Hepatocyte (in vitro differentiated cells): ENCODE measurements around the gene SYDE1. TPM values are rescaled to one million over a fixed set of nuclear protein-coding genes. Genes with fewer than 3 reads are reported as not detected.

Source experiments
- DNase-seq: peaks from one replicate; pipeline ENCODE4 v3.0.0-alpha.2; 2016; ENCODE audit warnings: low spot score
- H2AFZ ChIP-seq: fragments of 200-600 bp; sonication (generic); 2 replicates; pipeline ENCODE4 v1.6.0; 2016; ENCODE audit warnings: antibody characterized with exemption, mild to moderate bottlenecking
- H3K27ac ChIP-seq: fragments of 200-600 bp; sonication (generic); 2 replicates; pipeline ENCODE4 v1.5.1; 2016; ENCODE audit warnings: mild to moderate bottlenecking
- H3K27me3 ChIP-seq: fragments of 200-600 bp; sonication (generic); 2 replicates; pipeline ENCODE4 v1.6.1; 2016
- H3K36me3 ChIP-seq: fragments of 200-600 bp; sonication (generic); replicated peaks from 2 replicates; pipeline ENCODE4 v1.5.1; 2016; ENCODE audit warnings: low read depth; ENCODE audit not compliant: insufficient read depth
- H3K4me1 ChIP-seq: fragments of 200-600 bp; sonication (generic); 2 replicates; pipeline ENCODE4 v1.5.1; 2016; ENCODE audit warnings: mild to moderate bottlenecking, moderate library complexity; ENCODE audit not compliant: insufficient read depth
- H3K4me2 ChIP-seq: fragments of 200-600 bp; sonication (generic); 2 replicates; pipeline ENCODE4 v1.6.0; 2016
- H3K4me3 ChIP-seq: fragments of 200-600 bp; sonication (generic); 2 replicates; pipeline ENCODE4 v1.5.1; 2016; ENCODE audit warnings: mild to moderate bottlenecking
- H3K79me2 ChIP-seq: fragments of 200-600 bp; sonication (generic); 2 replicates; pipeline ENCODE4 v1.6.0; 2017; ENCODE audit warnings: mild to moderate bottlenecking
- H3K9me2 ChIP-seq: fragments of 200-600 bp; sonication (generic); replicated peaks from 2 replicates; pipeline ENCODE4 v1.6.0; 2017; ENCODE audit warnings: mild to moderate bottlenecking; ENCODE audit not compliant: insufficient read depth
- H3K9me3 ChIP-seq: fragments of 200-600 bp; sonication (generic); 2 replicates; pipeline ENCODE4 v1.5.1; 2016; ENCODE audit warnings: low read depth, mild to moderate bottlenecking
- H4K20me1 ChIP-seq: fragments of 200-600 bp; sonication (generic); 2 replicates; pipeline ENCODE4 v1.6.0; 2016; ENCODE audit warnings: mild to moderate bottlenecking; ENCODE audit not compliant: insufficient read depth, poor library complexity, severe bottlenecking
- CTCF ChIP-seq: fragments of 200-600 bp; sonication (generic); IDR thresholded peaks from 2 replicates; pipeline ENCODE4 v1.5.1; 2016; ENCODE audit warnings: antibody characterized with exemption, mild to moderate bottlenecking; ENCODE audit not compliant: poor library complexity
- EZH2 ChIP-seq: fragments of 200-600 bp; sonication (generic); IDR thresholded peaks from 2 replicates; pipeline ENCODE4 v1.6.1; 2016; ENCODE audit warnings: antibody characterized with exemption, mild to moderate bottlenecking, borderline replicate concordance
- EZH2phosphoT487 ChIP-seq: fragments of 200-600 bp; sonication (generic); IDR thresholded peaks from one replicate; pipeline ENCODE4 v1.6.1; 2018; ENCODE audit warnings: antibody characterized with exemption, mild to moderate bottlenecking, low read depth, moderate library complexity; ENCODE audit not compliant: unreplicated experiment, severe bottlenecking
- WGBS: methylation state at CpG from one replicate; pipeline ENCODE4 v1.1.6; 2016; ENCODE audit warnings: low lambda C conversion rate; ENCODE audit errors: missing lambda C conversion rate; 5-methylcytosine and 5-hydroxymethylcytosine counted together
- polyA plus RNA-seq: library from polyadenylated mRNA; unstranded; fragments of >200 nt; fragmentation: Nextera tagmentation; extraction: Ambion mirVana; gene quantifications from 2 replicates; pipeline ENCODE4 v1.2.1, GENCODE V29; 2016
- total RNA-seq: library from RNA; depleted of rRNA; stranded (reverse); fragments of >200 nt; gene quantifications from 2 replicates; pipeline ENCODE4 v1.2.3, GENCODE V29; 2014

The SYDE1 gene
- total and polyA plus RNA-seq, 2 experiments from 2014 or later, result 17.8 to 18.5 TPM

- peaks cover 9% of the 10 kb centered on the region for H3K4me1 ChIP-seq
- H3K27ac ChIP-seq, result peak overlapping the region; percentile 94
- no peaks in the 10 kb centered on the region for H3K9me2 ChIP-seq
- no peaks in the 10 kb centered on the region for H3K36me3 ChIP-seq
- 95% methylated on average over 22 of the region's 22 CpGs for WGBS
- H4K20me1 ChIP-seq, result no peaks in the 10 kb centered on the region
- peak overlapping the region; percentile 91 for H3K4me2 ChIP-seq
- H3K9me3 ChIP-seq, result no peaks in the 10 kb centered on the region
- H3K4me3 ChIP-seq, result no peak overlapping the region
- TF ChIP-seq CTCF, result no peak
- no peak for TF ChIP-seq EZH2phosphoT487
- TF ChIP-seq EZH2, result no peak
- no peak overlapping the region for H2AFZ ChIP-seq
- no peak for DNase-seq
- no peaks in the 10 kb centered on the region for H3K27me3 ChIP-seq
- peaks cover 17% of the 10 kb centered on the region for H3K79me2 ChIP-seq
These were observed 16.1 kb downstream of the SYDE1 start for GRCh38 chr19:15123031-15123890.

- 71% methylated on average over 5 of the region's 5 CpGs for WGBS
- no peak for TF ChIP-seq EZH2phosphoT487
- TF ChIP-seq CTCF, result no peak
- no peak for TF ChIP-seq EZH2
- no peak overlapping the region for H3K4me3 ChIP-seq
These were observed 16.7 kb downstream of the SYDE1 start for GRCh38 chr19:15123900-15124299.

GRCh38 chr19:15124572-15125231 lies 17.5 kb downstream of the SYDE1 start:
- H3K9me3 ChIP-seq, result no peaks in the 10 kb centered on the region
- H2AFZ ChIP-seq, result peak overlapping the region; percentile 62
- H3K79me2 ChIP-seq, result peaks cover 17% of the 10 kb centered on the region
- peak; percentile 73 for DNase-seq
- 5% methylated on average over 30 of the region's 33 CpGs for WGBS
- no peaks in the 10 kb centered on the region for H3K27me3 ChIP-seq
- peak overlapping the region; percentile 57 for H3K4me3 ChIP-seq
- TF ChIP-seq EZH2phosphoT487 (no peak), EZH2 (no peak), CTCF (no peak)
- H3K36me3 ChIP-seq, result no peaks in the 10 kb centered on the region
- no peaks in the 10 kb centered on the region for H4K20me1 ChIP-seq
- H3K9me2 ChIP-seq, result no peaks in the 10 kb centered on the region
- H3K4me2 ChIP-seq, result peak overlapping the region; percentile 91
- peak overlapping the region; percentile 94 for H3K27ac ChIP-seq
- peaks cover 9% of the 10 kb centered on the region for H3K4me1 ChIP-seq

More at GRCh38 chr19:15123900-15124299, 16.7 kb downstream of the SYDE1 start:
- no peaks in the 10 kb centered on the region for H3K36me3 ChIP-seq
- DNase-seq, result no peak
- peak overlapping the region; percentile 91 for H3K4me2 ChIP-seq
- H3K9me3 ChIP-seq, result no peaks in the 10 kb centered on the region
- H4K20me1 ChIP-seq, result no peaks in the 10 kb centered on the region
- no peaks in the 10 kb centered on the region for H3K27me3 ChIP-seq
- peaks cover 17% of the 10 kb centered on the region for H3K79me2 ChIP-seq
- H3K9me2 ChIP-seq, result no peaks in the 10 kb centered on the region
- peaks cover 9% of the 10 kb centered on the region for H3K4me1 ChIP-seq
- peak overlapping the region; percentile 94 for H3K27ac ChIP-seq
- H2AFZ ChIP-seq, result no peak overlapping the region
